T-cell (primary cell): ENCODE results near the gene TBX6. TPM values are rescaled to one million over a fixed set of nuclear protein-coding genes. Genes with fewer than 3 reads are reported as not detected.
"Not testable (repeated sequence)": the region's sequence is repeated elsewhere in the genome, so short reads cannot be mapped to it uniquely, and the experiment has no call there.

ENCODE experiments used
- ATAC-seq, 4 experiments: fragments of 200-7000 bp in 3 of 4; fragments of 150-1000 bp in 1 of 4; cut with Tn5 transposase; replicated peaks in 1 of 4; 1 replicate in 3 of 4; 2 replicates in 1 of 4; pipeline ENCODE4 v1.10.0; 2021; ENCODE audit warnings: moderate library complexity in 3 of 4, mild to moderate bottlenecking in 2 of 4, moderate number of reproducible peaks in 1 of 4
- CTCF ChIA-PET, 2 donors: fragments of 300-600 bp; sonication (Branson Sonifier 250); formaldehyde crosslinking; loops; one replicate each; lab custom pipeline; 2022; ENCODE audit warnings: antibody characterized with exemption in 2 of 2; lab: Charles Lee
- POLR2A ChIA-PET, 2 donors: fragments of 300-600 bp; sonication (Branson Sonifier 250); formaldehyde crosslinking; loops; one replicate each; lab custom pipeline; 2022; ENCODE audit warnings: antibody characterized with exemption in 2 of 2; lab: Charles Lee
- DNase-seq, 35 experiments: peaks; one replicate each; pipeline versions ENCODE4 v3.0.0 to v3.0.0-alpha.2; 2013 to 2023
- H3K27ac ChIP-seq: one replicate; pipeline ENCODE4 v1.5.1; 2013; ENCODE audit warnings: low read length
- H3K27me3 ChIP-seq, 2 experiments: replicated peaks in 1 of 2; 1 replicate in 1 of 2; 2 replicates in 1 of 2; pipeline versions ENCODE4 v1.6.1 to v1.7.0; 2013; ENCODE audit warnings: low read length in 1 of 2, mixed read lengths in 1 of 2; ENCODE audit not compliant: control insufficient read depth in 2 of 2, insufficient read depth in 2 of 2; ENCODE audit errors: extremely low read depth in 1 of 2
- H3K36me3 ChIP-seq, 2 donors: 1 replicate in 1 of 2; 2 replicates in 1 of 2; pipeline versions ENCODE4 v1.6.1 to v1.7.0; 2013; ENCODE audit warnings: low read length in 1 of 2; ENCODE audit not compliant: control insufficient read depth in 2 of 2, insufficient read depth in 1 of 2; ENCODE audit errors: extremely low read depth in 1 of 2
- H3K4me1 ChIP-seq, 2 experiments: 1 replicate in 1 of 2; 2 replicates in 1 of 2; pipeline versions ENCODE4 v1.6.1 to v1.7.0; 2013; ENCODE audit warnings: low read length in 2 of 2, mixed read lengths in 1 of 2; ENCODE audit not compliant: insufficient read depth in 2 of 2, control insufficient read depth in 1 of 2; ENCODE audit errors: extremely low read depth in 1 of 2
- H3K4me3 ChIP-seq, 2 donors: 1 replicate in 1 of 2; 2 replicates in 1 of 2; pipeline versions ENCODE4 v1.5.1 to v1.7.0; 2013; ENCODE audit warnings: mild to moderate bottlenecking in 2 of 2, low read length in 1 of 2, moderate library complexity in 1 of 2; ENCODE audit not compliant: control insufficient read depth in 1 of 2; ENCODE audit errors: extremely low read depth in 1 of 2
- H3K9me3 ChIP-seq: 2 replicates; pipeline ENCODE4 v1.7.0; 2013
- H3K27ac Mint-ChIP-seq, 2 donors: one replicate each; pipeline ENCODE4 v1.8.0; 2020 to 2021; ENCODE audit warnings: mild to moderate bottlenecking in 2 of 2, mixed read lengths in 2 of 2
- H3K27me3 Mint-ChIP-seq, 2 donors: one replicate each; pipeline ENCODE4 v1.8.0; 2021 to 2022; ENCODE audit warnings: mixed read lengths in 2 of 2
- H3K36me3 Mint-ChIP-seq: one replicate; pipeline ENCODE4 v1.8.0; 2021; ENCODE audit warnings: mixed read lengths
- H3K4me1 Mint-ChIP-seq, 3 donors: one replicate each; pipeline ENCODE4 v1.8.0; 2020 to 2022; ENCODE audit warnings: mixed read lengths in 3 of 3, mild to moderate bottlenecking in 1 of 3
- H3K4me3 Mint-ChIP-seq, 3 donors: one replicate each; pipeline ENCODE4 v1.8.0; 2020 to 2022; ENCODE audit warnings: mild to moderate bottlenecking in 3 of 3, mixed read lengths in 3 of 3, moderate library complexity in 3 of 3
- H3K9me3 Mint-ChIP-seq, 3 donors: one replicate each; pipeline ENCODE4 v1.8.0; 2020 to 2022; ENCODE audit warnings: mixed read lengths in 3 of 3
- WGBS: methylation state at CpG from one replicate; pipeline ENCODE4 v1.1.5; 2013; ENCODE audit warnings: missing lambda C conversion rate; ENCODE audit not compliant: insufficient coverage; 5-methylcytosine and 5-hydroxymethylcytosine counted together
- total RNA-seq, 35 experiments: library from RNA in 6 of 35; stranded (reverse) in 6 of 35; fragments of 120-200 nt in 1 of 35; gene quantifications; one replicate each; pipeline versions ENCODE4 v1.2.1 to v1.2.4 and lab custom pipeline; 2013 to 2026

Gene TBX6
- total RNA-seq, 5 donors from 2014 or later (not counting 1 experiment from before 2014, with no cell fraction given), result 1.4 to 2.0 (median 1.5) TPM

GRCh38 chr16:30040690-30041089 is 51.0 kb downstream of the TBX6 start:
- H3K4me3 ChIP-seq, H3K4me1 ChIP-seq, H3K9me3 ChIP-seq, H3K27ac ChIP-seq, ATAC-seq, H3K4me1 Mint-ChIP-seq, H3K36me3 Mint-ChIP-seq, H3K27me3 ChIP-seq, H3K4me3 Mint-ChIP-seq, H3K27me3 Mint-ChIP-seq, H3K9me3 Mint-ChIP-seq, H3K27ac Mint-ChIP-seq, H3K36me3 ChIP-seq, DNase-seq, POLR2A ChIA-PET: not testable (repeated sequence)
- CTCF ChIA-PET, result interaction anchor here in 1 of 2 donors (0.6 kb wide), 1 partner anchor 12 kb away, joined by 3 read pairs; no protein-coding TSS in a partner anchor
- no CpG with 5 or more reads among the region's 5 CpGs for WGBS

GRCh38 chr16:30040221-30040620 is 51.5 kb downstream of the TBX6 start:
- Histone ChIP-seq H3K27me3 (peaks cover 0 to 10% of the 10 kb centered on the region in 2 experiments), H3K9me3 (no peaks in the 10 kb centered on the region), H3K4me1 (no peaks in the 10 kb centered on the region), H3K27ac (no peak overlapping the region), H3K4me3 (no peak overlapping the region), H3K36me3 (no peaks in the 10 kb centered on the region)
- H3K9me3 Mint-ChIP-seq, result no peaks in the 10 kb centered on the region
- DNase-seq (no peak), ATAC-seq (no peak)
- H3K4me1 Mint-ChIP-seq, result no peaks in the 10 kb centered on the region
- WGBS, result 47% methylated on average over 3 of the region's 5 CpGs
- POLR2A ChIA-PET, result no interaction called here
- H3K4me3 Mint-ChIP-seq, result no peak overlapping the region
- H3K36me3 Mint-ChIP-seq, result no peaks in the 10 kb centered on the region
- H3K27me3 Mint-ChIP-seq, result peaks cover 2 to 4% of the 10 kb centered on the region in 2 donors
- CTCF ChIA-PET, result interaction anchor here (0.6 kb wide), 4 partner anchors 12 to 530 kb away, joined by 3 to 4 read pairs (median 3); no protein-coding TSS in a partner anchor
- no peak overlapping the region for H3K27ac Mint-ChIP-seq

Other genes starting within 250 kb of the TBX6 start
- 10 to 100 TPM; 37.1 to 87.0 (median 79.7) TPM for gene CDIPT, start 228.7 kb downstream of the TBX6 start, total RNA-seq
- under 1 TPM in 3 of 5 donors, not detected in 2; 0.16 to 0.82 (median 0.47) TPM for gene SEZ6L2, start 192.4 kb downstream of the TBX6 start, total RNA-seq
- not detected for gene ASPHD1, start 191.4 kb downstream of the TBX6 start, total RNA-seq
- 10 to 100 TPM; 48.4 to 87.3 (median 79.1) TPM for gene KCTD13, start 165.7 kb downstream of the TBX6 start, total RNA-seq
- gene TMEM219, start 129.8 kb downstream of the TBX6 start, total RNA-seq, result 10 to 100 TPM; 66.7 to 93.9 (median 80.4) TPM
- 10 to 100 TPM; 26.1 to 58.3 (median 55.9) TPM for gene TAOK2, start 118.1 kb downstream of the TBX6 start, total RNA-seq
- gene HIRIP3, start 96.3 kb downstream of the TBX6 start, total RNA-seq, result 10 to 100 TPM; 15.0 to 22.8 (median 20.3) TPM
- 100 to 1,000 TPM in 3 of 5 donors, 10 to 100 TPM in 2; 84.8 to 152 (median 128) TPM for gene INO80E, start 95.7 kb downstream of the TBX6 start, total RNA-seq
- under 1 TPM in 4 of 5 donors, not detected in 1; 0.15 to 0.38 (median 0.26) TPM for gene DOC2A, start 80.9 kb downstream of the TBX6 start, total RNA-seq
- not detected for gene C16orf92, start 68.7 kb downstream of the TBX6 start, total RNA-seq
- under 1 TPM in 3 of 5 donors, not detected in 2; 0.25 to 0.32 (median 0.25) TPM for gene TLCD3B, start 60.7 kb downstream of the TBX6 start, total RNA-seq
- gene ALDOA, start 26.2 kb downstream of the TBX6 start, total RNA-seq, result 100 to 1,000 TPM; 367 to 715 (median 567) TPM
- gene PPP4C, start 15.9 kb downstream of the TBX6 start, total RNA-seq, result 100 to 1,000 TPM in 2 of 5 donors, 10 to 100 TPM in 3; 71.2 to 110 (median 97.9) TPM
- gene YPEL3, start 4.3 kb upstream of the TBX6 start, total RNA-seq, result 100 to 1,000 TPM; 105 to 277 (median 226) TPM
- gene GDPD3, start 21.6 kb upstream of the TBX6 start, total RNA-seq, result 10 to 100 TPM; 11.1 to 27.2 (median 22.1) TPM
- 10 to 100 TPM; 55.5 to 76.0 (median 63.2) TPM for gene MAPK3, start 31.3 kb upstream of the TBX6 start, total RNA-seq
- 1,000 to 10,000 TPM in 2 of 5 donors, 100 to 1,000 TPM in 3; 708 to 1,286 (median 987) TPM for gene CORO1A, start 91.7 kb upstream of the TBX6 start, total RNA-seq
- gene BOLA2B, start 101.7 kb upstream of the TBX6 start, total RNA-seq, result 100 to 1,000 TPM in 3 of 5 donors, 10 to 100 TPM in 2; 47.0 to 115 (median 100) TPM
- 100 to 1,000 TPM in 2 of 5 donors, 10 to 100 TPM in 3; 31.6 to 114 (median 86.4) TPM for gene SLX1A, start 102.0 kb upstream of the TBX6 start, total RNA-seq
- gene SULT1A3, start 107.3 kb upstream of the TBX6 start, total RNA-seq, result 10 to 100 TPM; 25.8 to 42.6 (median 30.8) TPM
- 10 to 100 TPM; 15.7 to 43.6 (median 29.2) TPM for gene NPIPB13, start 156.6 kb upstream of the TBX6 start, total RNA-seq